ENCODE measurements around the gene GINS2.

- no peak for TF ChIP-seq CTCF (IDR thresholded peaks at IDR 0.05 in 2 of 3, conservative IDR thresholded peaks at IDR 0.05 in 1 of 3; ENCODE audit: borderline replicate concordance in 1 of 3, insufficient read depth in 1 of 3, low read depth in 2 of 3, low read length in 2 of 3)
- TF ChIP-seq, protein P1, sequence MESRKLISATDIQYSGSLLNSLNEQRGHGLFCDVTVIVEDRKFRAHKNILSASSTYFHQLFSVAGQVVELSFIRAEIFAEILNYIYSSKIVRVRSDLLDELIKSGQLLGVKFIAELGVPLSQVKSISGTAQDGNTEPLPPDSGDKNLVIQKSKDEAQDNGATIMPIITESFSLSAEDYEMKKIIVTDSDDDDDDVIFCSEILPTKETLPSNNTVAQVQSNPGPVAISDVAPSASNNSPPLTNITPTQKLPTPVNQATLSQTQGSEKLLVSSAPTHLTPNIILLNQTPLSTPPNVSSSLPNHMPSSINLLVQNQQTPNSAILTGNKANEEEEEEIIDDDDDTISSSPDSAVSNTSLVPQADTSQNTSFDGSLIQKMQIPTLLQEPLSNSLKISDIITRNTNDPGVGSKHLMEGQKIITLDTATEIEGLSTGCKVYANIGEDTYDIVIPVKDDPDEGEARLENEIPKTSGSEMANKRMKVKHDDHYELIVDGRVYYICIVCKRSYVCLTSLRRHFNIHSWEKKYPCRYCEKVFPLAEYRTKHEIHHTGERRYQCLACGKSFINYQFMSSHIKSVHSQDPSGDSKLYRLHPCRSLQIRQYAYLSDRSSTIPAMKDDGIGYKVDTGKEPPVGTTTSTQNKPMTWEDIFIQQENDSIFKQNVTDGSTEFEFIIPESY (IDR thresholded peaks at IDR 0.05; ENCODE audit: extremely low read depth, insufficient replicate concordance, low read length) = no peak
- no peak for TF ChIP-seq POLR2AphosphoS5 (IDR thresholded peaks at IDR 0.05; ENCODE audit: low read depth, low read length)
- TF ChIP-seq REST (IDR thresholded peaks at IDR 0.05; ENCODE audit: low read depth) = no peak
- no peak for TF ChIP-seq MAX (IDR thresholded peaks at IDR 0.05)
- TF ChIP-seq TCF7L2 (IDR thresholded peaks at IDR 0.05; ENCODE audit: borderline replicate concordance, extremely low read depth, insufficient read depth, insufficient read length) = no peak
- no peak for TF ChIP-seq EZH2 (IDR thresholded peaks at IDR 0.05)
- TF ChIP-seq RAD21 (IDR thresholded peaks at IDR 0.05; ENCODE audit: low read depth) = no peak
- no peak for TF ChIP-seq CEBPB (IDR thresholded peaks at IDR 0.05; ENCODE audit: low read depth)
These were observed 12.3 kb downstream of the GINS2 start for GRCh38 chr16:85676466-85676865.
